ENCODE data around the gene AKTIP.

Gene AKTIP

GRCh38 chr16:53537626-53538025 is 34.6 kb upstream of the AKTIP start:
- FAIRE-seq = no peak

GRCh38 chr16:53534206-53534605 is 31.2 kb upstream of the AKTIP start:
- no peak for FAIRE-seq
- TF ChIP-seq CTCF (IDR thresholded peaks at IDR 0.05; ENCODE audit: insufficient read depth, missing control alignments) = no peak
- DNase-seq (ENCODE audit: insufficient read length, low spot score) = no peak

More at GRCh38 chr16:53537626-53538025, 34.6 kb upstream of the AKTIP start:
- DNase-seq (ENCODE audit: insufficient read length, low spot score) = no peak
- no peak for TF ChIP-seq CTCF (IDR thresholded peaks at IDR 0.05; ENCODE audit: insufficient read depth, missing control alignments)

- DNase-seq (ENCODE audit: insufficient read length, low spot score) (no peak), FAIRE-seq (no peak)
- no peak for TF ChIP-seq CTCF (IDR thresholded peaks at IDR 0.05; ENCODE audit: insufficient read depth, missing control alignments)
These were observed 27.7 kb upstream of the AKTIP start for GRCh38 chr16:53530741-53531140.

GRCh38 chr16:53530046-53530445 is 27.0 kb upstream of the AKTIP start:
- no peak for TF ChIP-seq CTCF (IDR thresholded peaks at IDR 0.05; ENCODE audit: insufficient read depth, missing control alignments)
- DNase-seq (ENCODE audit: insufficient read length, low spot score) (no peak), FAIRE-seq (no peak)

GRCh38 chr16:53529513-53529912 is 26.5 kb upstream of the AKTIP start:
- DNase-seq (ENCODE audit: insufficient read length, low spot score) = no peak
- TF ChIP-seq CTCF (IDR thresholded peaks at IDR 0.05; ENCODE audit: insufficient read depth, missing control alignments) = no peak
- FAIRE-seq = no peak

GRCh38 chr16:53528797-53529196 is 25.8 kb upstream of the AKTIP start:
- FAIRE-seq = no peak
- TF ChIP-seq CTCF (IDR thresholded peaks at IDR 0.05; ENCODE audit: insufficient read depth, missing control alignments) = no peak
- DNase-seq (ENCODE audit: insufficient read length, low spot score) = no peak

GRCh38 chr16:53523971-53524548 is 21.1 kb upstream of the AKTIP start:
- no peak for DNase-seq (ENCODE audit: insufficient read length, low spot score)
- TF ChIP-seq CTCF (IDR thresholded peaks at IDR 0.05; ENCODE audit: insufficient read depth, missing control alignments) = no peak
- FAIRE-seq = no peak

Measured in D721Med (cell line).